Naive B cell (primary cell): Measurements from ENCODE around the gene ZC3H4. TPM values are rescaled to one million over a fixed set of nuclear protein-coding genes. Genes with fewer than 3 reads are reported as not detected.

Source experiments
- ATAC-seq, 2 donors: fragments of 150-1000 bp; cut with Tn5 transposase; 2 replicates each; pipeline ENCODE4 v1.10.0; 2021; ENCODE audit warnings: low read depth in 2 of 2, mild to moderate bottlenecking in 2 of 2, moderate library complexity in 2 of 2
- DNase-seq: peaks from one replicate; pipeline ENCODE4 v3.0.0; 2022
- H3K27ac Mint-ChIP-seq, 6 donors: one replicate each; pipeline ENCODE4 v1.8.0; 2020 to 2022; ENCODE audit warnings: mild to moderate bottlenecking in 6 of 6, mixed read lengths in 6 of 6, moderate library complexity in 5 of 6, inconsistent platforms in 2 of 6
- H3K27me3 Mint-ChIP-seq, 3 donors: one replicate each; pipeline ENCODE4 v1.8.0; 2021 to 2022; ENCODE audit warnings: mixed read lengths in 3 of 3, mild to moderate bottlenecking in 1 of 3
- H3K36me3 Mint-ChIP-seq, 2 donors: one replicate each; pipeline ENCODE4 v1.8.0; 2020 to 2022; ENCODE audit warnings: mixed read lengths in 2 of 2, inconsistent platforms in 1 of 2, mild to moderate bottlenecking in 1 of 2
- H3K4me1 Mint-ChIP-seq, 3 donors: one replicate each; pipeline ENCODE4 v1.8.0; 2020 to 2022; ENCODE audit warnings: mixed read lengths in 3 of 3, inconsistent platforms in 1 of 3, mild to moderate bottlenecking in 1 of 3, moderate library complexity in 1 of 3
- H3K4me3 Mint-ChIP-seq, 8 donors: one replicate each; pipeline ENCODE4 v1.8.0; 2020 to 2022; ENCODE audit warnings: mild to moderate bottlenecking in 8 of 8, mixed read lengths in 8 of 8, moderate library complexity in 8 of 8, inconsistent platforms in 2 of 8
- H3K9me3 Mint-ChIP-seq, 7 donors: one replicate each; pipeline ENCODE4 v1.8.0; 2020 to 2022; ENCODE audit warnings: mixed read lengths in 7 of 7, mild to moderate bottlenecking in 5 of 7, inconsistent platforms in 2 of 7, moderate library complexity in 1 of 7
- polyA plus RNA-seq, 6 donors: library from polyadenylated mRNA; unstranded; fragments of 300-500 nt; fragmentation: Illumina TruSeq; gene quantifications; one replicate each; pipeline ENCODE4 v1.2.3, GENCODE V29; 2021; ENCODE audit warnings: low read depth in 6 of 6

The ZC3H4 gene
- polyA plus RNA-seq, 6 donors from 2014 or later = 0.46 to 2.6 (median 1.6) TPM

GRCh38 chr19:47037766-47038165, 75.8 kb downstream of the ZC3H4 start:
- no peaks in the 10 kb centered on the region for H3K9me3 Mint-ChIP-seq
- H3K4me3 Mint-ChIP-seq = peak overlapping the region in 4 of 8 donors; percentile 12 to 44 (median 40)
- no peak for DNase-seq
- H3K27ac Mint-ChIP-seq = no peak overlapping the region
- no peak for ATAC-seq
- H3K27me3 Mint-ChIP-seq = no peaks in the 10 kb centered on the region
- no peaks in the 10 kb centered on the region for H3K36me3 Mint-ChIP-seq
- H3K4me1 Mint-ChIP-seq = peaks cover 17 to 25% (median 18%) of the 10 kb centered on the region in 3 donors

DNA sequence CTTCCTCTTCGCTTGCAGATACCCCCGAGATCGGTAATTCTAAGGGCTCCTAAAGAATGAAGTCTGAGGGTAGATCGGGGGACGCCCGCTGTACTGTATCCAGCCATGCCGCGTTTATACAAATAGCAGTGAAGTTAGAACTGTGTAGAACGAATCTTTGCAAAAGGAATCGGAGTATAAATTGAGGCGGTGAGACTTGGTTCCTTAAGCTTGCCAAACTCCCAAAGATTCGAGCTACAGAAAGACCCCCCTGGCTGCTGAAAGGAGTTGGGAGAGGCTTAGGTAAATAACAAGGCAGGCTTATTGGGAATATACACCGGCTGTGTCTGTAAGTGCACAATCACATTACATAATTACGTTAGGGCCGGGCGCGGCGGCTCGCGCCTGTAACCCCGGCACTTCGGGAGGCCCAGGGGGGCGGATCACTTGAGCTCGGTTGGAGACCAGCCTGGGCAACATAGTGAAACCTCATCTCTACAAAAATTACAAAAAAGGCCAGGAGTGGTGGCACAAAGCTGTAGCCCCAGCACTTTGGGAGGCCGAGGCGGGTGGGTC, 77.4 kb downstream of the ZC3H4 start:
- peak overlapping the region; percentile 82 to 97 (median 92) for H3K4me3 Mint-ChIP-seq
- peaks cover 18 to 25% (median 23%) of the 10 kb centered on the region in 3 donors for H3K4me1 Mint-ChIP-seq
- H3K27me3 Mint-ChIP-seq = peaks cover 8 to 16% (median 11%) of the 10 kb centered on the region in 3 donors
- no peaks in the 10 kb centered on the region for H3K36me3 Mint-ChIP-seq
- ATAC-seq (peak; percentile 48 to 55), DNase-seq (peak; percentile 13)
- no peaks in the 10 kb centered on the region for H3K9me3 Mint-ChIP-seq
- peak overlapping the region in 5 of 6 donors; percentile 80 to 93 (median 92) for H3K27ac Mint-ChIP-seq

- Mint-ChIP-seq H3K27ac (peak overlapping the region; percentile 80 to 94 (median 92)), H3K9me3 (no peaks in the 10 kb centered on the region), H3K4me3 (peak overlapping the region; percentile 82 to 97 (median 92)), H3K27me3 (peaks cover 12 to 22% (median 18%) of the 10 kb centered on the region in 3 donors), H3K4me1 (peaks cover 18 to 25% (median 19%) of the 10 kb centered on the region in 3 donors), H3K36me3 (no peaks in the 10 kb centered on the region)
- DNase-seq = peak; percentile 97
- peak; percentile 92 to 93 for ATAC-seq
Observed at GRCh38 chr19:47035127-47036096, 78.2 kb downstream of the ZC3H4 start.

DNA sequence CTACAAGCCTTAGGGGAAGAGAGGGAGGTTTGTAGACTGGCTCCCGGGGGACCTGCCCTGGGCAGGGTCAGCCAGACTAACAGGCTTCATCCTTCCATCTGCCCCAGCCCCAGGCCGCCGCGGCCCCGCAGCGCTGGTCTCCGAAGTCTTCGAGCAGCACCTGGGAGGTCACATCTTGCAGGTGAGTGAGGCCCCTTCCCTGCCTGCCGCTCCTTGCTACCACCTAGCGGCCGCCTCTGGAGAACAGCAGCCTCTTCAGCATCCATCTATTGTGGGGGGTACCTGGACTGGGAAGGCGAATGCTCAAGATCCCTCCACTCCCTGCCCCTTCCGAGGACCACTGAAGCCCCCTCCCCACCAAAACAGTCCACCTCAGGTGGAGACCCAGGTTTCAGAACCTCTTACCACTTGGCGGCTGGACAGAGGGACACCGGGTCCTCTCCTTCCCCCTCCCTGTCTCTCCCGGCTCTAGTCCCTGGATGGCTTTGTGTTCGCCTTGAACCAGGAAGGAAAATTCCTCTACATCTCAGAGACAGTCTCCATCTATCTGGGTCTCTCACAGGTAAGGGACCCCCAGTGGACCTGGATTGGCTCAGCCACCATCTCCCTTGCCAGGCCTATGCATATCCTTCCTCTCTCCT, 81.3 kb downstream of the ZC3H4 start:
- Mint-ChIP-seq H3K4me1 (peaks cover 18 to 25% (median 20%) of the 10 kb centered on the region in 3 donors), H3K27ac (no peak overlapping the region), H3K4me3 (peak overlapping the region in 2 of 8 donors; percentile 30 to 32)

GRCh38 chr19:47028195-47028601, 85.4 kb downstream of the ZC3H4 start:
- no peak overlapping the region for H3K27ac Mint-ChIP-seq
- H3K4me1 Mint-ChIP-seq = peaks cover 2 to 10% (median 5%) of the 10 kb centered on the region in 3 donors

More for the DNA sequence above, 81.3 kb downstream of the ZC3H4 start:
- DNase-seq = peak; percentile 52
- Mint-ChIP-seq H3K36me3 (no peaks in the 10 kb centered on the region), H3K9me3 (no peaks in the 10 kb centered on the region), H3K27me3 (peaks cover 29 to 49% (median 45%) of the 10 kb centered on the region in 3 donors)
- peak; percentile 20 for ATAC-seq

GRCh38 chr19:47027586-47028088, 85.9 kb downstream of the ZC3H4 start:
- H3K27me3 Mint-ChIP-seq = peaks cover 47 to 83% (median 68%) of the 10 kb centered on the region in 3 donors
- DNase-seq (no peak), ATAC-seq (no peak)
- peaks cover 5 to 15% (median 6%) of the 10 kb centered on the region in 3 donors for H3K4me1 Mint-ChIP-seq
- H3K36me3 Mint-ChIP-seq = no peaks in the 10 kb centered on the region
- peaks cover 0 to 3% (median 0%) of the 10 kb centered on the region in 7 donors for H3K9me3 Mint-ChIP-seq
- H3K4me3 Mint-ChIP-seq = no peak overlapping the region
- H3K27ac Mint-ChIP-seq = no peak overlapping the region

More at GRCh38 chr19:47028195-47028601, 85.4 kb downstream of the ZC3H4 start:
- ATAC-seq = no peak
- H3K9me3 Mint-ChIP-seq = peaks cover 0 to 3% (median 0%) of the 10 kb centered on the region in 7 donors
- no peak for DNase-seq
- peaks cover 42 to 79% (median 64%) of the 10 kb centered on the region in 3 donors for H3K27me3 Mint-ChIP-seq
- H3K4me3 Mint-ChIP-seq = no peak overlapping the region
- H3K36me3 Mint-ChIP-seq = no peaks in the 10 kb centered on the region

DNA sequence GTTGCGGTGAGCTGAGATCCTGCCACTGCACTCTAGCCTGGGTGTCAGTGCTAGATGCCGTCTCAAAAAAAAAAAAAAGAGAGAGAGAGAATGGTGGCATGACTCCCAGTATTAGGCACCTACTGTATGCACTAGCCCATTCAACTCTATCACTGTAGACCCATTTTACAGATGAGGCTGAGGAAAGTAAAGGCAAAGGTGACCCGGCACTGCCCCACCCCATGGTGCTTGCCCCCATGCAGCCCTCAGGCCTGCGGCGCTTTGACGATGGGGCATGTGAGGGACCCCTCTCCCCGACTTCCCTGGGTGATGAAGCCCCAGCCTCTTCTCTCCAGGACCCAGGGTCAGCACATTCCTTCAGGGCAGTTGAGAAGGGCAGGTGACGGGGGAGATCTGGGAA, 86.7 kb downstream of the ZC3H4 start:
- Mint-ChIP-seq H3K36me3 (no peaks in the 10 kb centered on the region), H3K27ac (no peak overlapping the region), H3K9me3 (peaks cover 0 to 3% (median 0%) of the 10 kb centered on the region in 7 donors), H3K27me3 (peaks cover 40 to 80% (median 61%) of the 10 kb centered on the region in 3 donors), H3K4me3 (no peak overlapping the region), H3K4me1 (peaks cover 5 to 8% (median 6%) of the 10 kb centered on the region in 3 donors)
- ATAC-seq = no peak
- no peak for DNase-seq

DNA sequence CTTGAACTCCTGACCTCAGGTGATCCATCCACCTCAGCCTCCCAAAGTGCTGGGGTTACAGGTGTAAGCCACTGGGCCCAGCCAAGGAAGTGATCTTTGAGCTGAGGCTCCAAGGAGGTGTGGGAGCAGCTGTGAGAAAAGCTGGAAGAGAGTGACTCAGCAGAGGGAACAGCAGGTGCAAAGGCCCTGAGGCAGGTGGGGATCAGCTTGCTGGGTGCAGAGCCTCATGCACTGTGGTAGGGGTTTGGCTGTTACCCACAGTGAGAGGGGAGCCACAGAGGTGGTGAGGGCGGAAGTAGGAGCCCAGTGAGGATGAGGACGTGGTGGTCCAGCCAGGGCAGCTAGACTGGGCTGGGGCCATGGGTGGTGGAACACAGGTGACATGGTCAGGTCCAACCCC, 87.4 kb downstream of the ZC3H4 start:
- H3K27me3 Mint-ChIP-seq = peaks cover 42 to 77% (median 57%) of the 10 kb centered on the region in 3 donors
- H3K4me1 Mint-ChIP-seq = peaks cover 7 to 11% (median 7%) of the 10 kb centered on the region in 3 donors
- no peak overlapping the region for H3K27ac Mint-ChIP-seq
- no peak overlapping the region for H3K4me3 Mint-ChIP-seq
- peaks cover 0 to 3% (median 0%) of the 10 kb centered on the region in 7 donors for H3K9me3 Mint-ChIP-seq
- DNase-seq = no peak
- no peak for ATAC-seq
- H3K36me3 Mint-ChIP-seq = no peaks in the 10 kb centered on the region

GRCh38 chr19:47024502-47024901, 89.1 kb downstream of the ZC3H4 start:
- no peak overlapping the region for H3K4me3 Mint-ChIP-seq
- peaks cover 0 to 3% (median 0%) of the 10 kb centered on the region in 7 donors for H3K9me3 Mint-ChIP-seq
- peaks cover 8 to 19% (median 12%) of the 10 kb centered on the region in 3 donors for H3K4me1 Mint-ChIP-seq
- no peaks in the 10 kb centered on the region for H3K36me3 Mint-ChIP-seq
- H3K27ac Mint-ChIP-seq = no peak overlapping the region
- peaks cover 35 to 76% (median 46%) of the 10 kb centered on the region in 3 donors for H3K27me3 Mint-ChIP-seq
- DNase-seq (no peak), ATAC-seq (no peak)

DNA sequence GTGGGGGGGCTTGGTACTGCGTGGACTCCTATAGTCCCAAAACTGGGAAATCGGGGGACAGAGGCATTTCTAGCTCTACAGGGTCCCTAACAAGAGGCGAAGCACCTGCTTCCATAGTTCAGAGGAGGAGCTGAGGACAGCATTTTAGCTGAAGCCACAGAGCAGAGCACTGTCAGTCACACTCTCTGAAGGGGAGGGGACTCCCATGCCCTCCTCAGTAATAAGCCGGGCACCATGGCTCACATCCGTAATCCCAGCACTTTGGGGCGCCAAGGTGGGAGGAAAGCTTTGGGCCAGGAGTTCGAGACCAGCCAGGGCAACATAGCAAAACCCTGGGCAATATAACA, 90.2 kb downstream of the ZC3H4 start:
- H3K4me1 Mint-ChIP-seq = peaks cover 12 to 19% (median 12%) of the 10 kb centered on the region in 3 donors
- H3K9me3 Mint-ChIP-seq = peaks cover 0 to 3% (median 0%) of the 10 kb centered on the region in 7 donors
- no peaks in the 10 kb centered on the region for H3K36me3 Mint-ChIP-seq
- ATAC-seq (no peak), DNase-seq (no peak)
- peaks cover 40 to 74% (median 46%) of the 10 kb centered on the region in 3 donors for H3K27me3 Mint-ChIP-seq
- no peak overlapping the region for H3K27ac Mint-ChIP-seq
- H3K4me3 Mint-ChIP-seq = no peak overlapping the region

DNA sequence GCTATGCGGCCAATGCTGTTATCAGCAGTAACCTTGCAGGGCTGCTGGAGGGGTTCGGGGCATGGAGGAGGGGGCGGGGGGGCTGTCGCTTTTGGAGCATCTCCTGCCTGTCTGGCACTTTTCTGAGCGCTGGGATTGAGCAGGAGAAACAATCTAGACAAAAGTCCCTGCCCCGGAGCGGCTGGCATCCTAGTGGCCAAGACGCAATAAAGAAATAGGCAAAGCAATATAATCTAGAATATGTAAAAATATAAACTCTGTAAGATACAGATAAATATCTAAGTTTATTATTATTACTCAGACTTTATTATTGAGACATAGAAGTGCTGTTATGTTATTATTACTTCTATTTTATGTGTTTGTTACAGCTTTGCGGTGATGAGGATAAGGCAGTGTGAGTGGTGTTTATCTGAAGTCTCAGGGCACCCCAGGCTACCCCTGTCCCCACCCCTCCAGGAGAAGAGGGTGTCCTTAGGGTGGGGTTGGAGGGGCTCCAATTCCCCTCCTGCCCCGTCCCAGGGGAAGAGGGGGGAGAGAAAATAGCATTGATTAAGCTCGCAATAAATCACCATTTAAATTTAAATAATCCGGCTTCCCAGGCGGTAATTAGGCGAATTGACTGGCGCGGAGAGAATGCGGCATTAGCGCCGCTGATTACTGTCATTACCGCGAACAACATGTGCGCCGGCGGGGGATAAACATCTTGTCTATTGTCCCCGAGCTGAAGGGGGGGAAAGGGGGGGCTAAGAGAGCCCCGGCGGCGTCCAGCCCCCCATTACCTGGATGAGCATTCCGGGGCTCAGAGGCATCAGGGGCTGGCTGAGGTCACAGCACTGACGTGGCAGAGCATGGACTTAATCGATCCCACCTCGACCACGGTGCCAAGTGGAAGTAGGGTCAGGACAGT, 90.8 kb downstream of the ZC3H4 start:
- peak overlapping the region in 4 of 8 donors; percentile 8 to 52 (median 34) for H3K4me3 Mint-ChIP-seq

DNA sequence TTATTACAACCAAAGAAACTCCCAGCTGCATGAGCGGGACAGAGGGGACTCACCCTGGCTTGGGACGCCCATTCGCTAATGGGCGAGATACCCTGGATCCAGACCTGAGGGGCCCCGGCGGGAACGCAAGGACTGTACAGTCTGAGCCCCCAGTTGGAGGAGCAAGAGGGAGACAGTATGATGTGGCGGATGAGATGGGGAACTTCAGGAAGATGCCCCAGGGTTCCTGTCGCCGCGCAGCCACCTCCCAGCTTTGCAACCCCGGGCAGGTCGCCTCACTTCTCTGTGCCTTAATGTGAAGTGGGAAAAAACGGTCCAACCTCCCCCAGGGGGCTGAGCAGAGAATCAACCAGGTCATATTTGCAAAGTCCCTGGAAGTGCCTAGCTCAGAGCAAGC, 91.4 kb downstream of the ZC3H4 start:
- Mint-ChIP-seq H3K4me1 (peaks cover 7 to 19% (median 12%) of the 10 kb centered on the region in 3 donors), H3K4me3 (peak overlapping the region in 3 of 8 donors; percentile 25 to 52 (median 43)), H3K36me3 (no peaks in the 10 kb centered on the region), H3K27ac (no peak overlapping the region), H3K27me3 (peaks cover 33 to 65% (median 37%) of the 10 kb centered on the region in 3 donors), H3K9me3 (peaks cover 0 to 3% (median 0%) of the 10 kb centered on the region in 7 donors)
- no peak for ATAC-seq
- no peak for DNase-seq

More for the DNA sequence above, 90.8 kb downstream of the ZC3H4 start:
- DNase-seq (no peak), ATAC-seq (no peak)
- Mint-ChIP-seq H3K4me1 (peaks cover 11 to 19% (median 12%) of the 10 kb centered on the region in 3 donors), H3K36me3 (no peaks in the 10 kb centered on the region), H3K27me3 (peaks cover 37 to 71% (median 43%) of the 10 kb centered on the region in 3 donors), H3K27ac (no peak overlapping the region), H3K9me3 (peaks cover 0 to 3% (median 0%) of the 10 kb centered on the region in 7 donors)
